Endothelial cell of umbilical vein (primary cell): Measurements from ENCODE around the gene KPNB1. TPM values are rescaled to one million over a fixed set of nuclear protein-coding genes. Genes with fewer than 3 reads are reported as not detected.
A peak's percentile ranks its signal among the peaks of the same experiment; 100 is the strongest.

Experiments
- BruUV-seq: library from RNA; stranded (reverse); fragments of 400-500 nt; replicated peaks from 2 replicates; lab custom pipeline; 2021; lab: Mats Ljungman, UMichigan
- CTCF ChIA-PET: fragments of 300-600, 350-600 bp; sonication (Branson Sonifier 250); formaldehyde crosslinking; loops from one replicate; lab custom pipeline; 2021; ENCODE audit warnings: antibody characterized with exemption, inconsistent platforms; lab: Charles Lee
- POLR2A ChIA-PET: fragments of 300-600, 350-600 bp; sonication (Branson Sonifier 250); formaldehyde crosslinking; loops from one replicate; lab custom pipeline; 2021; ENCODE audit warnings: antibody characterized with exemption, inconsistent platforms; lab: Charles Lee
- DNase-seq: peaks from one replicate; pipeline ENCODE4 v3.0.0-alpha.2; 2011; ENCODE audit warnings: low read depth, low spot score
- FAIRE-seq: peaks from 2 replicates; lab custom pipeline; 2011; peaks lifted over from hg19 to GRCh38; lab: Jason Lieb, UNC
- H2AFZ ChIP-seq: 2 replicates; pipeline ENCODE4 v1.6.0; 2012; ENCODE audit warnings: low read depth, low read length, control low read depth, inconsistent platforms
- H3K27ac ChIP-seq: 2 replicates; pipeline ENCODE4 v1.5.1; 2011; ENCODE audit warnings: low read depth, mild to moderate bottlenecking, control low read depth, low read length, moderate library complexity; ENCODE audit not compliant: insufficient read depth
- H3K27me3 ChIP-seq, 2 experiments: 2 replicates each; pipeline versions ENCODE4 v1.6.0 to v1.6.1; 2011; ENCODE audit warnings: low read length in 2 of 2, mixed read lengths in 1 of 2; ENCODE audit not compliant: control insufficient read depth in 2 of 2, insufficient read depth in 2 of 2
- H3K36me3 ChIP-seq, 2 experiments: 2 replicates in 1 of 2; 3 replicates in 1 of 2; pipeline ENCODE4 v1.5.1; 2011; ENCODE audit warnings: low read length in 2 of 2, mild to moderate bottlenecking in 1 of 2, moderate library complexity in 1 of 2; ENCODE audit not compliant: control insufficient read depth in 2 of 2, insufficient read depth in 2 of 2; ENCODE audit errors: extremely low read depth in 1 of 2
- H3K4me1 ChIP-seq: 3 replicates; pipeline ENCODE4 v1.5.1; 2011; ENCODE audit warnings: mild to moderate bottlenecking, low read length; ENCODE audit not compliant: control insufficient read depth, insufficient read depth; ENCODE audit errors: extremely low read depth
- H3K4me2 ChIP-seq: 2 replicates; pipeline ENCODE4 v1.6.1; 2011; ENCODE audit warnings: low read length, control low read depth, mixed read lengths; ENCODE audit not compliant: insufficient read depth
- H3K4me3 ChIP-seq, 3 experiments: fragments of 200-600 bp in 1 of 3; sonication (generic), shearing (Covaris generic) in 1 of 3; replicated peaks in 1 of 3; 2 replicates each; pipeline ENCODE4 v1.5.1; 2011 to 2016; ENCODE audit warnings: control low read depth in 3 of 3, low read length in 3 of 3, mild to moderate bottlenecking in 2 of 3, inconsistent platforms in 1 of 3, low read depth in 1 of 3, moderate library complexity in 1 of 3; ENCODE audit not compliant: insufficient read depth in 1 of 3
- H3K79me2 ChIP-seq: 2 replicates; pipeline ENCODE4 v1.6.0; 2012; ENCODE audit warnings: low read length, inconsistent platforms; ENCODE audit not compliant: control insufficient read depth, insufficient read depth
- H3K9ac ChIP-seq: replicated peaks from 2 replicates; pipeline ENCODE3; 2011; ENCODE audit warnings: low read length, control low read depth; ENCODE audit not compliant: insufficient read depth; ENCODE audit errors: extremely low read depth
- H3K9me1 ChIP-seq: replicated peaks from 3 replicates; pipeline ENCODE4 v1.6.0; 2011; ENCODE audit warnings: mild to moderate bottlenecking, low read length; ENCODE audit not compliant: control insufficient read depth, insufficient read depth; ENCODE audit errors: extremely low read depth
- H3K9me3 ChIP-seq: replicated peaks from 2 replicates; pipeline ENCODE4 v1.5.1; 2012; ENCODE audit warnings: low read length, inconsistent platforms; ENCODE audit not compliant: control insufficient read depth, insufficient read depth
- H4K20me1 ChIP-seq: replicated peaks from 2 replicates; pipeline ENCODE3; 2011; ENCODE audit warnings: mild to moderate bottlenecking, low read length; ENCODE audit not compliant: control insufficient read depth, insufficient read depth; ENCODE audit errors: extremely low read depth
- CTCF ChIP-seq, 2 donors: IDR thresholded peaks; 1 replicate in 1 of 2; 2 replicates in 1 of 2; pipeline ENCODE4 v1.5.1; 2011; ENCODE audit warnings: low read length in 2 of 2, mild to moderate bottlenecking in 2 of 2, moderate library complexity in 2 of 2, control low read depth in 1 of 2, inconsistent platforms in 1 of 2, low read depth in 1 of 2; ENCODE audit not compliant: insufficient read depth in 1 of 2; ENCODE audit errors: extremely low read depth in 1 of 2
- EZH2 ChIP-seq: IDR thresholded peaks from 2 replicates; pipeline ENCODE4 v1.6.1; 2012; ENCODE audit warnings: borderline replicate concordance, low read depth, mild to moderate bottlenecking, moderate library complexity, low read length, inconsistent platforms; ENCODE audit not compliant: severe bottlenecking
- FOS ChIP-seq: IDR thresholded peaks from 2 replicates; pipeline ENCODE4 v1.6.1; 2011; ENCODE audit warnings: mild to moderate bottlenecking, low read length, moderate library complexity, borderline replicate concordance; ENCODE audit not compliant: insufficient read depth
- GATA2 ChIP-seq: IDR thresholded peaks from 2 replicates; pipeline ENCODE4 v1.7.0; 2011; ENCODE audit warnings: low read depth, mild to moderate bottlenecking, moderate library complexity, mixed read lengths, low read length; ENCODE audit not compliant: insufficient read length, insufficient read depth
- JUN ChIP-seq: IDR thresholded peaks from 2 replicates; pipeline ENCODE4 v1.6.1; 2011; ENCODE audit warnings: borderline replicate concordance, low read depth; ENCODE audit not compliant: insufficient read length, insufficient read depth
- MYC ChIP-seq: IDR thresholded peaks from one replicate; pipeline ENCODE4 v1.6.1; 2011; ENCODE audit warnings: mild to moderate bottlenecking, low read depth, low read length
- POLR2A ChIP-seq: IDR thresholded peaks from 2 replicates; pipeline ENCODE4 v1.6.1; 2012; ENCODE audit warnings: low read depth, mild to moderate bottlenecking, control low read depth, low read length
- POLR2AphosphoS5 ChIP-seq: IDR thresholded peaks from 2 replicates; pipeline ENCODE4 v1.6.1; 2012; ENCODE audit warnings: low read depth, mild to moderate bottlenecking, control low read depth, low read length, moderate library complexity; ENCODE audit not compliant: insufficient read depth
- dilution Hi-C: fragments of 300-500 bp; cut with MboI; formaldehyde crosslinking; loops from one replicate; pipeline ENCODE4 v1.15.0; 2019; ENCODE audit warnings: low sequenced_read_pairs; ENCODE audit not compliant: extremely low pct_ligation_motif_present
- intact Hi-C: fragments of 100-400 bp; cut with micrococcal nuclease; formaldehyde crosslinking; loops from one replicate; pipeline ENCODE4 v1.10.0; 2022
- polyA plus RNA-seq, 4 experiments: library from polyadenylated mRNA; depleted of rRNA in 3 of 4; stranded (reverse) in 3 of 4; unstranded in 1 of 4; fragments of >200 nt; gene quantifications; 2 replicates each; pipeline versions ENCODE4 v1.2.1 to v1.2.3, GENCODE V29; 2011 to 2012; ENCODE audit warnings: missing spikeins in 1 of 4
- total RNA-seq: library from RNA; stranded (reverse); gene quantifications from 2 replicates; pipeline ENCODE4 v1.2.3, GENCODE V29; 2021

KPNB1 gene
- total and polyA plus RNA-seq, 2 donors (not counting 3 experiments of a cell fraction or from before 2014, with no cell fraction given): 119 to 495 TPM

GRCh38 chr17:47611372-47612350 is 38.1 kb upstream of the KPNB1 start:
- Histone ChIP-seq H3K27me3 (no peaks in the 10 kb centered on the region), H3K4me1 (no peaks in the 10 kb centered on the region), H3K36me3 (peaks cover 4 to 8% of the 10 kb centered on the region in 2 experiments), H3K9me3 (no peaks in the 10 kb centered on the region), H4K20me1 (no peaks in the 10 kb centered on the region), H2AFZ (no peak overlapping the region), H3K79me2 (no peaks in the 10 kb centered on the region), H3K4me3 (no peak overlapping the region), H3K4me2 (no peak overlapping the region), H3K9ac (no peak overlapping the region), H3K27ac (no peak overlapping the region), H3K9me1 (no peaks in the 10 kb centered on the region)
- intact Hi-C loops: loop anchor here (10.0 kb wide), 1 partner anchor 457 kb away; no protein-coding TSS in a partner anchor
- TF ChIP-seq FOS (no peak), POLR2AphosphoS5 (no peak), GATA2 (no peak), JUN (no peak), POLR2A (no peak)
- POLR2A ChIA-PET: no interaction called here
- no peak for DNase-seq
- BruUV-seq: no TSS peak
- CTCF ChIA-PET: no interaction called here
- FAIRE-seq: no peak
- dilution Hi-C loops: no loop called here

GRCh38 chr17:47615766-47616424 is 33.8 kb upstream of the KPNB1 start:
- H2AFZ ChIP-seq: no peak overlapping the region
- no peaks in the 10 kb centered on the region for H3K79me2 ChIP-seq
- H3K9ac ChIP-seq: no peak overlapping the region
- TF ChIP-seq FOS (no peak), CTCF (IDR thresholded peaks at IDR 0.05; ENCODE audit: extremely low read depth in 1 of 2, insufficient read depth in 1 of 2, low read depth in 1 of 2, low read length in 2 of 2) (peak; percentile 38 to 40), EZH2 (no peak), MYC (no peak)
- H3K9me3 ChIP-seq: no peaks in the 10 kb centered on the region
- H3K9me1 ChIP-seq: no peaks in the 10 kb centered on the region
- H3K27me3 ChIP-seq: no peaks in the 10 kb centered on the region
- intact Hi-C loops (loop anchor here (1.0 to 10.0 kb wide), 5 partner anchors 115 to 461 kb away; partner anchors contain the start of gene EFCAB13), dilution Hi-C loops (no loop called here)
- H3K4me3 ChIP-seq: no peak overlapping the region
- DNase-seq: peak; percentile 61
- CTCF ChIA-PET: interaction anchor here (0.5 to 3.8 kb wide), 31 partner anchors 9 to 673 kb away, joined by 3 to 43 read pairs (median 4); partner anchors contain the start of genes EFCAB13 and KPNB1
- H4K20me1 ChIP-seq: no peaks in the 10 kb centered on the region
- no TSS peak for BruUV-seq
- H3K36me3 ChIP-seq: peaks cover 12 to 15% of the 10 kb centered on the region in 2 experiments
- no peak overlapping the region for H3K27ac ChIP-seq
- peak; percentile 21 for FAIRE-seq
- POLR2A ChIA-PET: no interaction called here
- no peaks in the 10 kb centered on the region for H3K4me1 ChIP-seq
- no peak overlapping the region for H3K4me2 ChIP-seq
